Measurements from ENCODE around the gene JUND. TPM values are rescaled to one million over a fixed set of nuclear protein-coding genes. Genes with fewer than 3 reads are reported as not detected.

JUND gene
- polyA plus RNA-seq, 1 of the 3 experiments (the other 2 are of a cell fraction) = 115 TPM

GRCh38 chr19:18322318-18322758 lies 40.9 kb upstream of the JUND start:
- Histone ChIP-seq H3K27me3 (ENCODE audit: insufficient read depth) (no peaks in the 10 kb centered on the region), H3K9me2 (no peaks in the 10 kb centered on the region), H4K20me1 (ENCODE audit: insufficient read depth) (no peaks in the 10 kb centered on the region), H3K79me2 (ENCODE audit: insufficient read depth) (peaks cover 55% of the 10 kb centered on the region), H3K4me2 (peak overlapping the region; percentile 88), H3K27ac (ENCODE audit: low read depth in 2 of 2, low read length in 1 of 2) (peak overlapping the region; percentile 76 to 87), H3K9ac (peak overlapping the region; percentile 91), H3F3A (replicated peaks; ENCODE audit: insufficient read depth) (peaks cover 15% of the 10 kb centered on the region), H3K4me3 (ENCODE audit: low read depth in 2 of 2, low read length in 1 of 2) (peak overlapping the region; percentile 72 to 89), H2AFZ (ENCODE audit: low read depth) (peak overlapping the region; percentile 62; the same call in 1 of the 2 replicates), H3K36me3 (replicated peaks in 1 of 2; ENCODE audit: control insufficient read depth in 1 of 2, insufficient read depth in 2 of 2, low read length in 1 of 2) (no peaks in the 10 kb centered on the region), H3K4me1 (ENCODE audit: control insufficient read depth in 1 of 2, insufficient read depth in 2 of 2, low read depth in 1 of 2, low read length in 1 of 2) (peaks cover 19 to 32% of the 10 kb centered on the region in 2 experiments; a peak in 3 of 4 replicates), H3K9me3 (no peaks in the 10 kb centered on the region)
- no peak for TF ChIP-seq NRF1 (IDR thresholded peaks at IDR 0.05; ENCODE audit: low read depth, low read length)
- no peak for TF ChIP-seq SIN3A (IDR thresholded peaks at IDR 0.05; ENCODE audit: borderline replicate concordance, low read depth, low read length)
- TF ChIP-seq ZBTB33 (IDR thresholded peaks at IDR 0.05; ENCODE audit: borderline replicate concordance, low read depth) = no peak
- no peak for TF ChIP-seq YY1 (IDR thresholded peaks at IDR 0.05; ENCODE audit: low read depth)
- no peak for TF ChIP-seq CHD2 (IDR thresholded peaks at IDR 0.05; ENCODE audit: low read length, partially characterized antibody)
- no peak for TF ChIP-seq ELF1 (IDR thresholded peaks at IDR 0.05)
- TF ChIP-seq FOSL2 (IDR thresholded peaks at IDR 0.05; ENCODE audit: borderline replicate concordance, low read depth) = no peak
- no peak for TF ChIP-seq MEF2A (IDR thresholded peaks at IDR 0.05; ENCODE audit: borderline replicate concordance, low read depth)
- peak; percentile 33 for TF ChIP-seq CTCF (IDR thresholded peaks at IDR 0.05)
- TF ChIP-seq REST (IDR thresholded peaks at IDR 0.05; ENCODE audit: low read depth, low read length) = no peak
- TF ChIP-seq RAD21 (IDR thresholded peaks at IDR 0.05; ENCODE audit: low read length) = peak; percentile 54
- TF ChIP-seq RCOR1 (IDR thresholded peaks at IDR 0.05; ENCODE audit: low read length) = no peak
- TF ChIP-seq TEAD4 (IDR thresholded peaks at IDR 0.05; ENCODE audit: borderline replicate concordance, insufficient read depth) = no peak
- TF ChIP-seq USF1 (IDR thresholded peaks at IDR 0.05; ENCODE audit: borderline replicate concordance, low read depth) = no peak
- no peak for TF ChIP-seq EZH2phosphoT487 (IDR thresholded peaks at IDR 0.05; ENCODE audit: borderline replicate concordance, low read depth)
- TF ChIP-seq SMC3 (IDR thresholded peaks at IDR 0.05; ENCODE audit: low read depth, low read length) = peak; percentile 45; the same call in 1 of the 2 replicates
- TF ChIP-seq MAX (IDR thresholded peaks at IDR 0.05; ENCODE audit: low read depth) = no peak
- ChIA-PET POLR2A (interaction anchor here (0.6 to 3.8 kb wide), 11 partner anchors 12 to 106 kb away, joined by 3 to 97 read pairs (median 5); partner anchors contain the start of genes IQCN and JUND), CTCF (interaction anchor here (0.6 to 4.3 kb wide), 24 partner anchors 10 to 390 kb away, joined by 3 to 123 read pairs (median 4); partner anchors contain the start of genes CCDC124, JUND and SSBP4)
- DNase-seq = peak; percentile 73
- 6% methylated on average over 7 of the region's 7 CpGs for WGBS (ENCODE audit: low lambda C conversion rate)
